Mononuclear cell (primary cell): ENCODE measurements around the gene RAMP3. TPM values are rescaled to one million over a fixed set of nuclear protein-coding genes. Genes with fewer than 3 reads are reported as not detected.
"Not testable (repeated sequence)": the region's sequence is repeated elsewhere in the genome, so short reads cannot be mapped to it uniquely, and the experiment has no call there.

Experiments used
- H3K27me3 ChIP-seq: 2 replicates; pipeline ENCODE4 v1.6.0; 2011; ENCODE audit warnings: low read length, control low read depth; ENCODE audit not compliant: insufficient read depth
- H3K4me1 ChIP-seq: 2 replicates; pipeline ENCODE4 v1.5.1; 2011; ENCODE audit warnings: mild to moderate bottlenecking, low read length, control low read depth; ENCODE audit not compliant: insufficient read depth
- H3K4me3 ChIP-seq: 2 replicates; pipeline ENCODE4 v1.5.1; 2011; ENCODE audit warnings: mild to moderate bottlenecking, low read length, moderate library complexity
- H3K9me3 ChIP-seq: 2 replicates; pipeline ENCODE4 v1.5.1; 2011; ENCODE audit warnings: low read depth, mild to moderate bottlenecking, control low read depth, low read length
- total RNA-seq: library from RNA; depleted of rRNA; stranded (reverse); fragments of >200 nt; gene quantifications from one replicate; pipeline ENCODE4 v1.2.3, GENCODE V29; 2012

The RAMP3 gene
- total RNA-seq, 1 donor = 0.31 TPM

GRCh38 chr7:45159296-45159695 is 1.7 kb downstream of the RAMP3 start:
- Histone ChIP-seq H3K9me3 (no peaks in the 10 kb centered on the region), H3K4me1 (peaks cover 8% of the 10 kb centered on the region), H3K4me3 (no peak overlapping the region), H3K27me3 (peaks cover 21% of the 10 kb centered on the region)

DNA sequence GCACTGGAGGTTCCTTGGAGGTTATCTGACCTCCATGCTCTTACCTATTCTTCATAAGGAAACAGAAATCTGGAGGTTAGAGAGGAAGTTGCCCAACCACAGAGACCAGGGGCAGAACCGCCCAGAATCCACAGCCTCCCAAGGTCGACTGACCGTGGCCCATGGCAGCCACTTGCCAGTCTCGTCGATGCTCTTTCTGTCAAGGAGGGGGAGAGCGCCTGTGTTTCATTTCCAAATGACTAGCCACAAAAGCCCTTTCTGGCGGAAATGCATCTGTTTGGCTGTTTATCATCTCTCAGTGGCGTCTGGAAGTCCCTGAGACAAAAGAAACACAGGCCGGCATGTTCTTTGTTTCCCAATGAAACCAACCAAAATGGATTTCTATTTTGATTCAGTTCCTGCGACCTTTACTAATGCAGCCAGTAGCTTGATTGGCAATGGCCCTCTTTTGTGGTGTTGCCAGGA is 2.9 kb downstream of the RAMP3 start:
- H3K4me1 ChIP-seq = peaks cover 8% of the 10 kb centered on the region
- peaks cover 21% of the 10 kb centered on the region for H3K27me3 ChIP-seq
- no peaks in the 10 kb centered on the region for H3K9me3 ChIP-seq
- H3K4me3 ChIP-seq = no peak overlapping the region

DNA sequence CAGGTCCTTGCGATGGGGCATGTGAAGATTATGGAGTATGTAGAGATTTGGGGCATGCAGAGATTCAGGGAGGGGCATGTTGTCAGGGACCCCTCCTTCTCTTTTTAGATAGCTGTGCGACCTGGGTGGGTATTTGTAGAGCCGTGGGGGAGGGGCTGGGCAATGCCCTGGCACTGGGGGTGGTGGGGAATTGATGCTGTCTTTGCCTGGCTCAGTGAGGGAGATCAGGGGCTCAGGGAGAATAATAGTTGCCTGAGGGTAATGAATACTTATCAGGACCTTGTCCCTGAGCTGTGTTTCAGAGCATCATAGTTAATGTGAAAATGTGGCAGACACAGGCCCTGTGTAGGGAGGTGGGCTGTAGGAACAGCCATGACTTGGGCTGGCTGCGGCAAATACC is 3.5 kb downstream of the RAMP3 start:
- Histone ChIP-seq H3K27me3 (peaks cover 21% of the 10 kb centered on the region), H3K9me3 (no peaks in the 10 kb centered on the region), H3K4me3 (no peak overlapping the region), H3K4me1 (peaks cover 8% of the 10 kb centered on the region)

DNA sequence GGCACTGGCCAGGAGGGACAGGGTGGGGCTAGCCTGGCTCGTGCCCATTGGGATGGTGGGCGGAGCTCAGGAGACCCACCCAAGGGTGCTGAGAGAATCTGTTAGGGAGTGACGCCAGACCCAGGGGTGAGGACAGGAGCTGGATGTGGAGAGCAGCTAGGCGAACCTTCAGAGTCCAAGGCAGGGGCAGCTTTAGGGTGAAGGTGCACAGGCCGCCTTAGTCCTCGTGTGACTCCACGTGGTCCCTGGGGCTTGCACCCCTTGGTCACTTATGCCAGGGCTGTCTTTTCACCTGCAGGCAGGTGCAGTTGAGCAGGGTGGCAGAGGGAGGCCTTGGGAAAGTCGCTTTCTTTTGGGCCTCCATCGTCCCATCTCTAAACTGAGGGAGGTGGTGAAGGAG is 4.3 kb downstream of the RAMP3 start:
- peaks cover 8% of the 10 kb centered on the region for H3K4me1 ChIP-seq
- no peaks in the 10 kb centered on the region for H3K9me3 ChIP-seq
- H3K27me3 ChIP-seq = peaks cover 18% of the 10 kb centered on the region
- H3K4me3 ChIP-seq = no peak overlapping the region

DNA sequence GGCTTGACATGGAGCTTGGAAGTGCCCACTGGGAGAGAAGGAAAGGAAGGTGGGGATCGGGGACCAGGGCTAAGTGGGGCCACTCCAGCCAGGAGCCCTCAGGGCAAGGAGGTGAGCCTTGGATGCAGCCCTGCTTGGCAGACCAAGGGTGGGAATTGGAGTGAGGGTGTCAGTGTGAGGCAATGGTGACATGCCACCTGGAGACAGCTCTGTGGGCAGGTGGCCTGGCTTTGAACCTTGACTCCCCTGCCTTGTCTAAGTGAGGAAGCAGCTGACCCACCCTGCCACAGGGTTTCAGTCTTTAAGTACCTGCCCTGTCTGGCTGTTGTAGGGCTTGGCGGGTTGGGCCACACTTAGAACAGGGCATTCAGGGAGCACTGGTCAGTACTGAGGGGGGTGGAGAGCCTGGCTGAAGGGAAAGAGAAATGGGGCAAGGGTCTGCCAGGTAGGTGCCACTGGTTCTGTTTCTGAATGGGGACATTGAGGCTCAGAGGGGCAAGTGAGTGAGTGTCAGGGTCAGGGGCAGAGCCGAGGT is 4.8 kb downstream of the RAMP3 start:
- Histone ChIP-seq H3K4me1 (peaks cover 8% of the 10 kb centered on the region), H3K9me3 (no peaks in the 10 kb centered on the region), H3K27me3 (peaks cover 15% of the 10 kb centered on the region), H3K4me3 (no peak overlapping the region)

GRCh38 chr7:45162943-45163691 is 5.5 kb downstream of the RAMP3 start:
- H3K4me1 ChIP-seq = peaks cover 8% of the 10 kb centered on the region
- H3K27me3 ChIP-seq = peaks cover 11% of the 10 kb centered on the region
- no peaks in the 10 kb centered on the region for H3K9me3 ChIP-seq
- no peak overlapping the region for H3K4me3 ChIP-seq

GRCh38 chr7:45163692-45164052 is 6.1 kb downstream of the RAMP3 start:
- H3K4me1 ChIP-seq = peaks cover 8% of the 10 kb centered on the region
- H3K4me3 ChIP-seq = no peak overlapping the region
- H3K9me3 ChIP-seq = no peaks in the 10 kb centered on the region
- peaks cover 6% of the 10 kb centered on the region for H3K27me3 ChIP-seq

- not testable (repeated sequence) for H3K4me1 ChIP-seq, H3K27me3 ChIP-seq, H3K9me3 ChIP-seq, H3K4me3 ChIP-seq
Observed at GRCh38 chr7:45164271-45164670, 6.7 kb downstream of the RAMP3 start.

DNA sequence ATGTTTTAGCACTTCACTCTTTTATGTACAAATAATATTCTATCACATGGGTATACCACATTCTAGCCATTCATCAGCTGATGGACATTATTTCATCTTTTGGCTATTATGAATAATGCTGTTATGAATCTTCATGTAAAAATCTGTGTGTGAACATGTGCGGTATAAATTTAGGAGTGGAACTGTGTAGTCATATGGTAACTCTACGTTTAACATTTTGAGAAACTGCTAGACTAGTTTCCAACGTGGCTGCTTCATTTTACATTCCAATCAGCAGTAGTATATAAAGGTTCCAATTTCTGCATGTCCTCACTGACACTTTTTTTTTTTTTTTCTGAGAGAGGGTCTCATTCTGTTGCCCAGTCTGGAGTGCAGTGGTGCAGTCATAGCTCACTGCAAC is 8.3 kb downstream of the RAMP3 start:
- Histone ChIP-seq H3K4me3 (no peak overlapping the region), H3K9me3 (no peaks in the 10 kb centered on the region), H3K27me3 (no peaks in the 10 kb centered on the region), H3K4me1 (peaks cover 1% of the 10 kb centered on the region)

DNA sequence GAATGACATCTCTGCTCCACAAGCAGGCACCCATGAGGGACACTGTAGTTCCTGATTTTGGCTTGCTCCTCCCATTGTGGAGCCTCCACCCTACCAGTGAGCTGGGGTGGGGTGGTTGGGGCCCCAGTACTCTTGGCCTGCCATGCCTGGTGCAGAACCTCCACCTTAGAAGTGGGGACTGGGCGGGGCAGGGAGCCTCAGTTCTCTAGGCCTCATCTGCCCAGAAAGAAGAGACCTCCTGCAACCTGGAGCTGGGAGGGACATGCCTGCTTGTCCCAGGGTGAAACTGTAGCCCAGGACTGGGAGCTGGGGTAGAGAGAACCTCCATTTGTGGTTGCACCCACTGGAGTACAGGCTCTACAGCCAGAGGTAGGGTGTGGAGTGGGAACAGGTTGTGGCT is 14.4 kb downstream of the RAMP3 start:
- Histone ChIP-seq H3K4me1 (no peaks in the 10 kb centered on the region), H3K9me3 (no peaks in the 10 kb centered on the region), H3K4me3 (no peak overlapping the region), H3K27me3 (no peaks in the 10 kb centered on the region)

- no peak overlapping the region for H3K4me3 ChIP-seq
- no peaks in the 10 kb centered on the region for H3K4me1 ChIP-seq
- no peaks in the 10 kb centered on the region for H3K9me3 ChIP-seq
- H3K27me3 ChIP-seq = no peaks in the 10 kb centered on the region
Observed at GRCh38 chr7:45173596-45174327, 16.2 kb downstream of the RAMP3 start.

DNA sequence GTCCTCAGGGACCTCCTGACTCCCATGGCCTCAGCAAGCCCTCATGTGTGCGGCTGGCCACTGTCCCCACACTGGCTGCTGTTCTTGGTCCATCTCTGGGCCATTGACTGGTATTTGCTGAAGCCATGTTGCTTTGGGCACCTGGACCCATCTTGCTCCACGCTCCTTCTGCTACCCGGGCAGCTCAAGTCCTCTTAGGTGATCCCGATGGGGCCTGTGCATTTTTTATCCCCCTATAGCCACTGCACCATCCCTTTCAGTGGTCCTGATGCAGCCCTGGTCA is 16.7 kb downstream of the RAMP3 start:
- H3K27me3 ChIP-seq = no peaks in the 10 kb centered on the region
- H3K4me1 ChIP-seq = no peaks in the 10 kb centered on the region
- no peaks in the 10 kb centered on the region for H3K9me3 ChIP-seq
- no peak overlapping the region for H3K4me3 ChIP-seq

DNA sequence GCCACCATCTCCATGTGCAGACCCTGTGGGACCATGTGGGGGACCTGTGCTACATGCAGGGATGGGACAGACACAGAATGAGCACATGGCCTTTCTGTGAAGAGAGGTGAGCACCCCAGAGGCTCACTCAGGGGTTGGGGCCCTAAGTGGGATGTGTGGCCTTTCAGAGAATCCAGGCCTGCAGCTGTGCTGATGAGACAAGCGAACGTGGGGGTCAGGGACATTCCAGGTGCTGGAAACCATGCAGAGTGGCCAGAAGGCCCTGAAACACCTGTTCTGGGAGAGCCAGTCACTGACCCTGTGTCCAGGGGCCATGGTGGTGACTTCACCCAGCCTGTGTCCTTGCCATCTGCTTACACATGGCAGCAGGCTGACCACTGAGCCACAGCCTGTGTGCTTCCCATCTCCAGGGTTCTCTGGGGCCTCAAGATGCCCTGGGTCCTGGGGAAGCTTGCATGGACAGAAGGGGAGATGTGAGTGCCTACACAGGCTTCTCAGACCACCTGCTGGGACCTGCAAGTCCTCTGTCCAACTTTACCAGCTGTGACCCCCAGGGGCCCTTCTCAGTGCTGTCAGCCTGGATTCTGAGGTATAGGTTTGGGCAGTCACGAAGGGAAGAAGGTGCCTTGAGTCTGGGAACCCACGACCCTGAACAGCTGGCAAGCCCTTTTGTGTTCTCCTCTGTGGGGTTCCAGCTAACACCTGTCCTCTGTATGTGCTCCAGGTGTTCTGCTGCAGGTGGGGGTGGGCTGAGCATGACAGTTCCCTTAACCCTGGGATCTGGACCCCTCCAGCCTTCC is 17.6 kb downstream of the RAMP3 start:
- Histone ChIP-seq H3K4me3 (no peak overlapping the region), H3K4me1 (no peaks in the 10 kb centered on the region), H3K27me3 (no peaks in the 10 kb centered on the region), H3K9me3 (no peaks in the 10 kb centered on the region)

- Histone ChIP-seq H3K27me3 (no peaks in the 10 kb centered on the region), H3K9me3 (no peaks in the 10 kb centered on the region), H3K4me1 (no peaks in the 10 kb centered on the region), H3K4me3 (no peak overlapping the region)
Observed at GRCh38 chr7:45176091-45176490, 18.5 kb downstream of the RAMP3 start.
